Gastrocnemius medialis (tissue), 4 donors: ENCODE data around the gene ZNF76. TPM values are rescaled to one million over a fixed set of nuclear protein-coding genes. Genes with fewer than 3 reads are reported as not detected.

ENCODE experiments used
- ATAC-seq, 2 donors: fragments of 150-250 bp; one replicate each; pipeline ENCODE4 v1.9.1; 2016
- DNase-seq, 2 donors: peaks; one replicate each; pipeline ENCODE4 v3.0.0-alpha.2; 2019
- H3K27ac ChIP-seq, 4 donors: fragments of 200-600 bp; sonication (generic); 1 replicate in 1 of 4; 2 replicates in 3 of 4; pipeline ENCODE4 v1.5.1; 2016 to 2018; ENCODE audit warnings: mild to moderate bottlenecking in 2 of 4, moderate library complexity in 1 of 4
- H3K27me3 ChIP-seq, 3 donors: fragments of 200-600 bp; sonication (generic) in 2 of 3; 1 replicate in 1 of 3; 2 replicates in 2 of 3; pipeline versions ENCODE4 v1.5.1 to v1.6.0; 2016 to 2019; ENCODE audit warnings: mild to moderate bottlenecking in 1 of 3, moderate library complexity in 1 of 3
- H3K36me3 ChIP-seq, 2 donors: fragments of 200-600 bp; sonication (generic) in 1 of 2; one replicate each; pipeline ENCODE4 v1.5.1; 2017 to 2018
- H3K4me1 ChIP-seq, 2 donors: fragments of 200-600 bp; sonication (generic) in 1 of 2; one replicate each; pipeline ENCODE4 v1.5.1; 2016 to 2017; ENCODE audit warnings: mild to moderate bottlenecking in 2 of 2
- H3K4me3 ChIP-seq, 4 donors: fragments of 200-600 bp; sonication (generic) in 3 of 4; 1 replicate in 1 of 4; 2 replicates in 3 of 4; pipeline ENCODE4 v1.5.1; 2016 to 2019; ENCODE audit warnings: mild to moderate bottlenecking in 2 of 4
- H3K9me3 ChIP-seq, 3 donors: fragments of 200-600 bp; sonication (generic) in 2 of 3; 1 replicate in 1 of 3; 2 replicates in 2 of 3; pipeline ENCODE4 v1.5.1; 2016 to 2019
- POLR2A ChIP-seq, 2 donors: fragments of 450-650 bp; IDR thresholded peaks; one replicate each; pipeline ENCODE4 v1.6.1; 2017; ENCODE audit warnings: antibody characterized with exemption in 2 of 2, mild to moderate bottlenecking in 2 of 2, moderate library complexity in 2 of 2
- in situ Hi-C, 4 donors: fragments of 200-750 bp; cut with MboI; loops; one replicate each; pipeline versions ENCODE4 v1.15.0 to v1.8.0; 2017; ENCODE audit warnings: low sequenced_read_pairs in 4 of 4
- intact Hi-C: fragments of 100-400 bp; cut with DNase I; formaldehyde crosslinking; loops from one replicate; pipeline ENCODE4 v1.15.1; 2023; ENCODE audit warnings: low total_unique reads
- total RNA-seq, 4 donors: library from RNA; depleted of rRNA; stranded (reverse); fragments of >200 nt; gene quantifications; one replicate each; pipeline versions ENCODE4 v1.1.0 to v1.2.3, GENCODE V29; 2016
- TF ChIP-seq, protein P1 (sequence below), 5 experiments: fragments of 450-650 bp in 3 of 5; fragments of 200-600 bp in 2 of 5; sonication (generic) in 2 of 5; IDR thresholded peaks in 4 of 5; conservative IDR thresholded peaks in 1 of 5; 1 replicate in 4 of 5; 2 replicates in 1 of 5; pipeline ENCODE4 v1.5.1; 2016 to 2019; ENCODE audit warnings: antibody characterized with exemption in 5 of 5, mild to moderate bottlenecking in 3 of 5, moderate library complexity in 3 of 5

Gene ZNF76
- 10 to 100 TPM; 26.1 to 35.2 (median 27.5) TPM for total RNA-seq

GRCh38 chr6:35259194-35259947, at the start of gene ZNF76:
TSS of gene ZNF76 (plus strand) at chr6:35259735. CDS start at chr6:35281152, 21,417 bp downstream.
- intact Hi-C loops = no loop called here
- Histone ChIP-seq H3K4me1 (peaks cover 28 to 46% of the 10 kb centered on the region in 2 donors), H3K36me3 (no peaks in the 10 kb centered on the region), H3K27me3 (no peaks in the 10 kb centered on the region), H3K27ac (peak within 1 kb of the TSS; percentile 93 to 99 (median 96)), H3K4me3 (peak within 1 kb of the TSS; percentile 74 to 90 (median 86)), H3K9me3 (no peaks in the 10 kb centered on the region)
- DNase-seq (peak; percentile 95 to 97), ATAC-seq (peak; percentile 81)
- TF ChIP-seq, protein P1, sequence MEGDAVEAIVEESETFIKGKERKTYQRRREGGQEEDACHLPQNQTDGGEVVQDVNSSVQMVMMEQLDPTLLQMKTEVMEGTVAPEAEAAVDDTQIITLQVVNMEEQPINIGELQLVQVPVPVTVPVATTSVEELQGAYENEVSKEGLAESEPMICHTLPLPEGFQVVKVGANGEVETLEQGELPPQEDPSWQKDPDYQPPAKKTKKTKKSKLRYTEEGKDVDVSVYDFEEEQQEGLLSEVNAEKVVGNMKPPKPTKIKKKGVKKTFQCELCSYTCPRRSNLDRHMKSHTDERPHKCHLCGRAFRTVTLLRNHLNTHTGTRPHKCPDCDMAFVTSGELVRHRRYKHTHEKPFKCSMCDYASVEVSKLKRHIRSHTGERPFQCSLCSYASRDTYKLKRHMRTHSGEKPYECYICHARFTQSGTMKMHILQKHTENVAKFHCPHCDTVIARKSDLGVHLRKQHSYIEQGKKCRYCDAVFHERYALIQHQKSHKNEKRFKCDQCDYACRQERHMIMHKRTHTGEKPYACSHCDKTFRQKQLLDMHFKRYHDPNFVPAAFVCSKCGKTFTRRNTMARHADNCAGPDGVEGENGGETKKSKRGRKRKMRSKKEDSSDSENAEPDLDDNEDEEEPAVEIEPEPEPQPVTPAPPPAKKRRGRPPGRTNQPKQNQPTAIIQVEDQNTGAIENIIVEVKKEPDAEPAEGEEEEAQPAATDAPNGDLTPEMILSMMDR (IDR thresholded peaks at IDR 0.05 in 4 of 5, conservative IDR thresholded peaks at IDR 0.05 in 1 of 5) = peak in 3 of 5 experiments; percentile 37 to 81 (median 80)
- peak; percentile 88 to 90 for TF ChIP-seq POLR2A (IDR thresholded peaks at IDR 0.05)
- in situ Hi-C loops = no loop called here

- intact Hi-C loops (no loop called here), in situ Hi-C loops (no loop called here)
- Histone ChIP-seq H3K36me3 (no peaks in the 10 kb centered on the region), H3K27ac (no peak overlapping the region), H3K9me3 (no peaks in the 10 kb centered on the region), H3K4me3 (peak overlapping the region; percentile 33 to 68 (median 50)), H3K4me1 (peaks cover 16 to 21% of the 10 kb centered on the region in 2 donors), H3K27me3 (peaks cover 53 to 69% (median 59%) of the 10 kb centered on the region in 3 donors)
- TF ChIP-seq, protein P1 (IDR thresholded peaks at IDR 0.05 in 4 of 5, conservative IDR thresholded peaks at IDR 0.05 in 1 of 5) = no peak
- no peak for TF ChIP-seq POLR2A (IDR thresholded peaks at IDR 0.05)
- ATAC-seq = no peak
- DNase-seq = no peak
These were observed 46.2 kb upstream of the ZNF76 start for GRCh38 chr6:35213298-35213791.

DNA sequence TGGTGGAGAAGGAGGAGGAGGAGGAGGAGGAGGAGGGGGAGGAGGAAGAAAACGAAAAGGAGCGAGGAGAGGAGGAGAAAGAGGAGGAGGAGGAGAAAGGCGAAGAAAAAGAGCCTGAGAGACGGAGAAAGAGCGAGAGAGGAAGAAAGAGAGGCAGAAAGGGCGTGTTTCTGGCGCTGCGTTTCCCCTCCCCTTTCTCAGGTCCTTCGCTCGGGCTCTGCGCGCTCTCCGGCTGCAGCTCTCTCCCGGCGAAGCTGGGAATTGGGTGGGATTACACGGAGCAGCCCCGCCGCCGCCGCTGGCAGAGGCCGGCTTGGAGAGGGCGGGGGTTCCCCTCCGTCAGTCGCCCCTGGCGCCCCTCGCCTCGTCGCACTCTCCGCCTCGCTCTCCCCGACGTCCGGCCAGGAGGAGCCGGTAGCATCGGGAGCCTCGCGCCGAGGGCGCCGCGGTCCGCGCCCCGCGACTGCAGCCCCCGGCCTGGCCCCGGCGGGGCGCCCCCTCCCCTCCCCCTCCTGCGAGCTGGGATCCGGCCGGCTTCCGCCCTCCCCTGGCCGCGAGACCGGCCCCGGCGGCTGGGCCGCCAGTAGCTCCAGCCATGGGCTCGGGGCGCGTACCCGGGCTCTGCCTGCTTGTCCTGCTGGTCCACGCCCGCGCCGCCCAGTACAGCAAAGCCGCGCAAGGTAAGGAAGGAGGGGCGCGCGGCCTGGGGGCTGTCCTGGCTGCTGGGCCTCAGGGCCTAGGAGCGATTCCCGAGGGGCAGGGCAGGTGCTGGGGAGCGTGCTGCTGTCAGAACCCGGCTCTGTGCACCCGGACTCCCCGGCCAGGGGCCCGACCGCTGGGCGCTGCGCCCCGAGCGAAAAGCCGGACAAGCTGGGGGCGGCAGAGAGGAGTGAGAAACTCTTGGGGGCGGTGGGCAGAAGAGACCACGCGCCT, 45.4 kb upstream of the ZNF76 start, which contains the start of gene SCUBE3:
Gene SCUBE3 (plus strand): TSS at position 133 of the 933 bp plus-strand sequence. CDS start 463 bp downstream, at position 596.
- H3K9me3 ChIP-seq = no peaks in the 10 kb centered on the region
- no peak for TF ChIP-seq POLR2A (IDR thresholded peaks at IDR 0.05)
- TF ChIP-seq, protein P1 (IDR thresholded peaks at IDR 0.05 in 4 of 5, conservative IDR thresholded peaks at IDR 0.05 in 1 of 5) = no peak
- no peaks in the 10 kb centered on the region for H3K36me3 ChIP-seq
- no peak for ATAC-seq
- H3K4me1 ChIP-seq = peaks cover 16 to 21% of the 10 kb centered on the region in 2 donors
- H3K4me3 ChIP-seq = peak within 1 kb of the TSS; percentile 33 to 68 (median 50)
- no peak within 1 kb of the TSS for H3K27ac ChIP-seq
- H3K27me3 ChIP-seq = peaks cover 53 to 69% (median 61%) of the 10 kb centered on the region in 3 donors
- in situ Hi-C loops = no loop called here
- intact Hi-C loops = no loop called here
- DNase-seq = no peak

DNA sequence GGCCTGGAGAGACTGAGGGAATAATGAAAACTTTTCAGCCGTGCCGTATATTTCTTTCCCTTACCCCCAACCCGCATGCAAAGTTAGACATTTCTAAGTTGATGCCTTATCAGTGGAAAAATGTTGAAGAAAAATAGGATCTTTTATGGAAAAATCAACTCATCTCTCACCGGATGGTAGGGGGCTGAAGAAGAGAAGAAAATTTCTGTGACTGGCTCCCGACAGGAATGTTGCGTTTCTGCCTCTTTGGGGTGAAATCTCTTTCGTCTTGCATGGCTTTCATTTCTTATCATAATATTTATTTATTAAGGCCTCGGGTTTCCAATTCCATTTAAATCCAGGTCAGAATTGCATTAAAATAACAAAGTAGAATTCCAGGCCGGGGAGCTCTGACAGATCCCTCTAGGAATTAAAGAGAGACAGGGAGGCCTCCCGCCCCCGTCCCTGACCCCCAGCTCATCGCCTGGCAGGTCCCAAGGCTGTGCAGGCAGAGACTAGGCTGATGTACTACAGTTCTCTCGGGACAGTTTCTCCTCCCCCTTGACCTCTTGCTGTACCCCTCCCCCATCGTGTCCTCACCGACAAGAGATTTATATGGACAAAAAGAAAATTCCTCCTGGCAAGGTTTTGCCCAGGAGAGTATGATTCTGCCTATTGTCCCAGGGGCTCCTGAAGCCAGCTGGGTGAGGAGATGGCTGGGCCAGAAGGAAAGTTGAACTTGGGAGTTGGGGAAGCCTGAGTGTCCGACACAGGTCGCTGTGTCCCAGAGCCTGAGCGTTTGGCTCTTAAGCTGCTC, 44.5 kb upstream of the ZNF76 start:
- Histone ChIP-seq H3K27me3 (peaks cover 53 to 72% (median 64%) of the 10 kb centered on the region in 3 donors), H3K36me3 (no peaks in the 10 kb centered on the region), H3K4me1 (peaks cover 16 to 21% of the 10 kb centered on the region in 2 donors), H3K27ac (no peak overlapping the region), H3K4me3 (peak overlapping the region in 3 of 4 donors; percentile 46 to 68 (median 54)), H3K9me3 (no peaks in the 10 kb centered on the region)
- DNase-seq = no peak
- in situ Hi-C loops (no loop called here), intact Hi-C loops (no loop called here)
- ATAC-seq = no peak
- TF ChIP-seq, protein P1 (IDR thresholded peaks at IDR 0.05 in 4 of 5, conservative IDR thresholded peaks at IDR 0.05 in 1 of 5) = no peak
- TF ChIP-seq POLR2A (IDR thresholded peaks at IDR 0.05) = no peak
